Stimulated activated CD8-positive, alpha-beta memory T cell treated with anti-CD3 and anti-CD28 coated beads, Interleukin-15, amount 100 ng/mL, for 24 hours (primary cell): ENCODE data around the gene HNRNPM.
"Not testable (repeated sequence)": the region's sequence is repeated elsewhere in the genome, so short reads cannot be mapped to it uniquely, and the experiment has no call there.

Source experiments
- DNase-seq: peaks from one replicate; pipeline ENCODE4 v3.0.0-alpha.2; 2020; ENCODE audit warnings: low read depth

HNRNPM gene, protein sequence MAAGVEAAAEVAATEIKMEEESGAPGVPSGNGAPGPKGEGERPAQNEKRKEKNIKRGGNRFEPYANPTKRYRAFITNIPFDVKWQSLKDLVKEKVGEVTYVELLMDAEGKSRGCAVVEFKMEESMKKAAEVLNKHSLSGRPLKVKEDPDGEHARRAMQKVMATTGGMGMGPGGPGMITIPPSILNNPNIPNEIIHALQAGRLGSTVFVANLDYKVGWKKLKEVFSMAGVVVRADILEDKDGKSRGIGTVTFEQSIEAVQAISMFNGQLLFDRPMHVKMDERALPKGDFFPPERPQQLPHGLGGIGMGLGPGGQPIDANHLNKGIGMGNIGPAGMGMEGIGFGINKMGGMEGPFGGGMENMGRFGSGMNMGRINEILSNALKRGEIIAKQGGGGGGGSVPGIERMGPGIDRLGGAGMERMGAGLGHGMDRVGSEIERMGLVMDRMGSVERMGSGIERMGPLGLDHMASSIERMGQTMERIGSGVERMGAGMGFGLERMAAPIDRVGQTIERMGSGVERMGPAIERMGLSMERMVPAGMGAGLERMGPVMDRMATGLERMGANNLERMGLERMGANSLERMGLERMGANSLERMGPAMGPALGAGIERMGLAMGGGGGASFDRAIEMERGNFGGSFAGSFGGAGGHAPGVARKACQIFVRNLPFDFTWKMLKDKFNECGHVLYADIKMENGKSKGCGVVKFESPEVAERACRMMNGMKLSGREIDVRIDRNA

DNA sequence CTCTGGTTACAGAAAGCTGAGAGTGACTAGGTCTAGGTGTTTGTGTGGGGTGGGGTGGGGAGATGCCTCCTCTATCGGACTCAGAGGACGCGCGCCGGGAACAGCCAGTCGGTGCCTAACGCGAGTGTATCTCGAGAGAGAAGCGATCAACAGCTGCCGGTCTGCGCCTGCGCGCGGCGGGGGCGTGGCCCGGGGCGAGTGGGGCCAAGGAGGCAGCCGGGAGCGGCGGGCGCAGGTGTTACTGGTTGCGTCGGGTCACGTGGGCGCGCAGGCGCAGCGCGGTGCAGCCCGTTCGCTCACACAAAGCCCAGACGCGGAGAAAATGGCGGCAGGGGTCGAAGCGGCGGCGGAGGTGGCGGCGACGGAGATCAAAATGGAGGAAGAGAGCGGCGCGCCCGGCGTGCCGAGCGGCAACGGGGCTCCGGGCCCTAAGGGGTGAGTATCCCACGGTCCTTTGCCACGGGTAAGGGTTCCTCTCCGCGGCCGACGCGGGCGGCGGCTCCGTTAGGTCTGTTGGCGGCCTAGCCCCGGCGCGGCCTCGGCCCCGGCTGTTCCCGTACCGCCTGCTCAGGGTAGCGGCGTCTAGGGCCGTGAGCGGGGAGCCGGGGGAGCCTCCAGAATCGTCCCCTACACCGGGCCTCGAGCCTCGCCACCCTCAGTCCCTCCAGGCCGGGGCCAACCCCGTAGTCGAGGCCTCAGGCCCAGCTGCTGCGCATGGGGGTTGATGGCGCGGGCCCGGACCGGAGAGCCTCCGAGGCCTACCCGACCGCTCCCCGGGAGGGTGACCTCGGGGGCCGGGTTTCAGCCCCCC is at the start of gene HNRNPM:
Gene HNRNPM (plus strand): TSS at position 299 of the 811 bp plus-strand sequence. CDS start 24 bp downstream, at position 323.
- peak; percentile 100 for DNase-seq

DNA sequence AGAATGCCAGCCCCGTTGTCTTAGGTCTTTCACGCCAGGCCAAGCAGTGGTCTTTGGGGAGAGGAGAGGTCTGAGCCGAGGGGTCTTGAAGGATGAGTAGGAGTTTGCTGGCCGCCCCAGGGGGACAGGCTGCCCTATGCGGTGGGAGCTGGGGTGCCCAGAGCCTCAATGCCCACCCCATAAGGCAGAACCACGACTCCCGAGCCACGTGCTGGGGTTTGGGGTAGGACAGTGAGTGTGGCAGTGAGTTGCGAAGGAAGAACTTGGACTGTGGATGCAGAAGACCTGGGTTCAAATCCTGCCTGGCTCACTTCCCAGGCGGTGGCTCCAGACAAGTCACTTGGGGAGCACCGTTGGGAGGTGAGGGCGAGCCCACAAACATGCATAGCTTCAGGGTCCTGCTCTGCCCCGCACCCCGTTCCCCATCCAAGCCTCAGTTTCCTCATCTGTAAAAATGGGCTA is 49.1 kb upstream of the HNRNPM start:
- no peak for DNase-seq

DNA sequence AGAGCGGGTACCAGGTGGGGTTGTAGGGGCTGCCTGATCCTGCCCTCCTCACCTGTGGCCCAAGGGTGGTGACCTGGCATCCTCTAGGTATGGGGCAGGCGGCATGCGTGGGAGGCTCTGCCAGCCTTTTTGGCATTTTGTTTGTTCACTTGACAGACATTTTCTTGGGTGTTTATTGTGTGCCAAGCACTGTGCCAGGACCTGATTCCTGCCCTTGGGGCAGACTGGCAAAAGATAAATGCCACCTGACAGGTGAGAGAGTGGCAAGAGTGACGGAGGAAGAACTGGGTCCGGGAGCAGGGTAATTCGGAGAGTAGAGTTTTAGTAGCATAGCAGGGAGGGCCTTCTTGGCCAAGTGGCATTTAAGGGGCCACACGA is 48.6 kb upstream of the HNRNPM start:
- DNase-seq, result no peak

DNA sequence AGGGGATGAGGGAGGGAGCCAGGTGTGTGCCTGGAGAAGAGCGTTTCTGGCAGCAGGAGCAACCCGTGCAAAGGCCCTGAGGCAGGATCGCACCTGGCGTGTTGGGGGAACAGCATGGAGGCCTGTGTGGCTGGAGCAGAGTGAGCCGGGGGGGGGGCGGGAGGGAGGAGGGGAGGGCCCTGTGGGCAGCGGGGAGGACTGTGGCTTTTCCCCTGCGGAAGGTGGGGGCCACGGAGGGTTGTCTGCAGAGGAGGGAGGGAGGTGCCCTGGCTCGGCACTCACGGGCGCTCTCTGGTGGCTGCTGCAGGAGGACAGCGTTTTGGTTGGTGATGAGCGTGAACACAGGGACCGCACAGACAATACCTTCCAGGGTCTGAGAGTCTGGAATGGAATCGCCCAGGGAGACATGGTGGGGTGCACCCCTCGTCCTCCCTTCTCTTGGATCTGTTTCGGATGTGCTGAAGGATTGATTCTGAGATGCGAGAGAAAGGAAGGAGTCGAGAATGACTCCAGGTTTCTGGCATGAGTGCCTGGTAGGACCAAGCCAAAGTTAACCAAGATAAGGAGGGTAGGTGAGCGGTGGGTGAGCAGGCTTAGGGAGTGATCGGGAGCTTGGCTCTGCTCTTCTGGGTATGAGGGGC is 48.1 kb upstream of the HNRNPM start:
- DNase-seq, result peak; percentile 38

DNA sequence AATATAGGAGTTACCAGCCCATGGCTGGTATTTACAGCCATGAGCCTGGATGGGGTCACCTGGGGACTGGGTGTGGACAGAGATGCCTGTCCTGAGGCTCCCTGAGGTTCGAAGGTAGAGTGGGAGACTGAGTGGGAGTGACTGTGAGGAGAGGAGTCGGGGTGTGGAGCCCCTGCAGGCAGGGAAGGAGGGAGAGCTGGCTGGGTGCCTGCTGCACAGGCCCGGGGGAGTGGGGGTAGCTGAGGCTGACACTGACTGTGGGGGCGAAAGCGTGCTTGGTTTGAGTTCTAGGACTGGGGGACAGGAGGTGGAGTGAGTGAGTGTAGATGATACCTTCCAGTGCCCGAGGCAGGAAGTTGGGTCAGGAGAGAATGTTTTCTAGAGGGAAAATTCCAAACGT is 47.5 kb upstream of the HNRNPM start:
- DNase-seq, result no peak

DNA sequence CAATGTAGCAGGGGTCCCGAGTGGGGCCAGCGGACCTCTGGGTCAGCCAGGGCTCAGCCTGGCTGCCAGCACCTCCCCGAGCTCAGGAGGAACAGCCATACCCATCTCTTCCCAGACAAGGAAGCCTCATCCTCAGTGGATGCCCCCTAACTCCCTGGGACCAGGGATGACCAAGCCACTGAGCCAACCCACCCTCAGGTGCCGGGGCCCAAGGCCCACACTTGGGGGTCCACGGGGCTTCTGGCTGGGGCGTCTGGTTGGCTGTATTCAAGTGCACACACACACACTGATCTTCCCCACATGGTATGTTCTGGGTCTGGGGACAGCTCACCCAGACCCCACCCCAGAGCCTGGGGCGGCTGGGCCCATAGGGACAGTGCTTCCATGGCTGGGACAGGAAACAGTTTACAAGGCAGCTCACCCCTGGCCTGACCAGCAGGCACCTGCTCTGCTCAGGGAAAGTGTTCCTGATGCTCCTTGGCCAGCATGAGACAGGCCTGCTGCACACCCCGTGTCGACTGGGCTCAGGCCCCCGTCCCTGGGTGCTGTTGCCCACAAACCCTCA is 46.9 kb upstream of the HNRNPM start:
- DNase-seq, result no peak

DNA sequence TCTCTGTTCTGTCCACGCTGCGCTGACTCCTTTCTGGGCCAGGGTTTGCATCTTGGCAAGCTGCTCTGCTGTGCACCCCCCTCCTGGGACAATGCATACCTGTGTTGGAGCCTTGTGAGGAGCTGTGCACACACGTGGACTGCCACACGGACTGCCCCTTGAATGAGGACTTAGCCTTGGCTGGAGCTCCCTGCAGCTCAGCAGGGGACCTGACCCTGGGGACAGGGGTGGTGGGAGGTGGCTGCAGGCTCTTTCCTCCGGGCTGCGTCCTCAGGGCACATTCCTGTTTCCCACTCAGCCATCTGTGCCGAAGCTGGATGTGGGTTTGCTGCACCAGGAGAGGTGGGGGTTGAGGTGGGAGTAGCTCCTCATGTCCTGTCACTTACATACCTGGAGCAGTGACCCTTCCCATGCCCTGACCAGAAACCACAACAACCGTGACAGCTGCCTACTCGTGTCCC is 46.4 kb upstream of the HNRNPM start:
- no peak for DNase-seq

DNA sequence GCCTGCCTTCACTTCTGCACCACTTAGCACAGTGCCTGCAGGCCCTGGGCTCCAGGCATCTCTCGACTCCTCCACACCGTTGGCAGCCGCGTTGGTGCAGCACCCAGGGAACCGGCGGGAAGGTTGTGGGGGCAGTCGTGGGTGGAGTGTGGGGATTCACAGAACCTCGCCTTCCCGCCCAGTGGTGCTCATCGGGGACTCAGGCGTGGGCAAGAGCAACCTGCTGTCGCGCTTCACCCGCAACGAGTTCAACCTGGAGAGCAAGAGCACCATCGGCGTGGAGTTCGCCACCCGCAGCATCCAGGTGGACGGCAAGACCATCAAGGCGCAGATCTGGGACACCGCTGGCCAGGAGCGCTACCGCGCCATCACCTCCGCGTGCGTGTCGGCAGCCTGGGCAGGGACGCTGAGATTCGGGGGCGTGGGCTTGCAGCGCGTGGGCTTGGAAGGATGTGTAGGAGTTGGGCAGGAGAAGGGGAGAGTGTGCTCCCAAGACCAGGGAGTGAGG is 45.0 kb upstream of the HNRNPM start:
- DNase-seq, result no peak

DNA sequence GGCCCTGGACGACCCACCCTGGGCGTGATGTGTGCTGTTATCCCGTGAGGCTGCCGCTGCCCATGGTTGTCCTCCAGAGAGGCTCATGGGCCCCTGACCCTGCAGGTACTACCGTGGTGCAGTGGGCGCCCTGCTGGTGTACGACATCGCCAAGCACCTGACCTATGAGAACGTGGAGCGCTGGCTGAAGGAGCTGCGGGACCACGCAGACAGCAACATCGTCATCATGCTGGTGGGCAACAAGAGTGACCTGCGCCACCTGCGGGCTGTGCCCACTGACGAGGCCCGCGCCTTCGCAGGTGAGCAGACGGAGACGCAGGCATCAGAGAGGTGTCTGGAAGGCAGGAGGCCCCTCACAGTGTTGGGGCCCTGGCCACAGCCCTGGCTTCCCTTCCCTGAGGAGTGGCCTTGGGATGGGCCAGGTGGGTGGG is 42.8 kb upstream of the HNRNPM start:
- no peak for DNase-seq

DNA sequence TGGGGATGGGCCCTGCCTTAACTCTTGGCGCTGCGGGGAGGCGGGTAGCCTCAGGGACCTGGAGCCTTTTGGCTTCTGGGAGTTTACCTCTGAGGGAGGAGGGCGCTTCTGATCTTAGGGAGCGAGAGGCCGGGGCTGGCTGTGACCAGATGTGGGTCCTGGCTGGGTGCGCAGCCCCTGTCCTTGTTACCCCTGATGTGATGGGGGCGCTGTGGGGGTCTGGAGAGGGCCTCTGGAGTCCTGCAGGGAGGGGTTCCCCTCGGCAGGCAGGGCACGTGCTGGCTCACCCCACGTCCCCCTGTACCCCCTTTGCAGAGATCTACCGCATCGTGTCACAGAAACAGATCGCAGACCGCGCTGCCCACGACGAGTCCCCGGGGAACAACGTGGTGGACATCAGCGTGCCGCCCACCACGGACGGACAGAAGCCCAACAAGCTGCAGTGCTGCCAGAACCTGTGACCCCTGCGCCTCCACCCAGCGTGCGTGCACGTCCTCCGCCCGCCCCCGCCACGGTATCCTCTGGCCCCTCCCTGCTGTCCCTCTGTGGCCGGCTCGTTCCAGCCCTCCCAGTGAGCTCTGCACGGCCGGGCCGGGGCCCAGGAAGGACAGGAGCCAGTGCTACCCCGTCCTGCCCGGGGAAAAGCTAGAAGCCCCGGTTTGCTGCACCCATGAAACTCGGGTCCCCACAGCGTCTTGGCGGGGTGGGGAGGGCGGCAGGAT is 41.5 kb upstream of the HNRNPM start:
- no peak for DNase-seq

DNA sequence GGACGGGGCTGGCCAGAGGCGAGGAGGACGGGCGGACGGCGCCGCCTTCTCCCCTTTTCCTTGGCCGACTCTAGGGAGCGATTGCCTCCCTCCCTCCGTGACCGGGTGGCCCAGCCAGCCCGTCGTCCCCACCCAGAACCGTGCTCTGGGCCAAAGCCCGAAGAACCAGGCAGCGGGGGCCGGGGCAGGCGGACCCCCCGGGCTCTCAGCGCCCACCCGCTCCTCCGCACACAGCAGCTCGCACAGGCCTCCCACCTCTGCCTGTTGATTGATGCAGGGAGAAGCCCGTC is 41.0 kb upstream of the HNRNPM start:
- no peak for DNase-seq

DNA sequence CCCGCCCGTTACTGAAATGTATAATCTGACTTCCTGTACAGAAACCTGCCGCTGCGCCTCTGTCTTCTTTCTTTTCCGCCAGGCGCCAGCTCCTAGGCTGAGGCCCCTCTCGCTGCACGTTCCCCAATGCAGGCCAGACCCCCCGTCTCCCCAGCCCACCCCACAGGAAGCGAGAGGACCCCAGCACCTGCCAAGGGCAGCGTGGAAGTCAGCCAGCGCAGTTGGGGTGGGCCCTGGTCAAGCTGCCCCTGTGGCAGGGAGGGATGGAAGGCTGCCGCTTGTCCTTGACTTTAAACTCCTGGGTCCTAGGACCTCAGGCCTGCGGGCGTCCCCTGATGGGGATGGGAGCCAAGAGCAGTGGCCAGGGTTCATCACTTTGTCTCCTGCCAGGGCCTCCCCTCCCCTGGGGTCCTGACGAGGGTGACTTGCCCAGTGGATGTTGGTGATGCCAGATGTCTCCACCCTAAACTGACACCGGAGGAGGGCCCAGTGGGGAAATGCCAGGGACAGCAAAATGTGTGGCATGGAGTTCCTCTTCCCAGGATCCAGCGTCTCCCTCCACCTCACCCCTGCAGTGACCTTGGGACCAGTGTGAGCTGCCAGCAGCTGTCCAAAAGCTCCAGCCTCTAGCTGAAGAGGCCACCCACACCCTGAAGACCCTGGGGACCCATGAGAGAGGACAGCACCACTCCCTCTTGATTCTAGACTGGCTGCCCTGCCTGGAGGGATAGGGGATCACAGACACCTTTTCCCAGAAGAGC is 40.2 kb upstream of the HNRNPM start:
- DNase-seq, result no peak

DNA sequence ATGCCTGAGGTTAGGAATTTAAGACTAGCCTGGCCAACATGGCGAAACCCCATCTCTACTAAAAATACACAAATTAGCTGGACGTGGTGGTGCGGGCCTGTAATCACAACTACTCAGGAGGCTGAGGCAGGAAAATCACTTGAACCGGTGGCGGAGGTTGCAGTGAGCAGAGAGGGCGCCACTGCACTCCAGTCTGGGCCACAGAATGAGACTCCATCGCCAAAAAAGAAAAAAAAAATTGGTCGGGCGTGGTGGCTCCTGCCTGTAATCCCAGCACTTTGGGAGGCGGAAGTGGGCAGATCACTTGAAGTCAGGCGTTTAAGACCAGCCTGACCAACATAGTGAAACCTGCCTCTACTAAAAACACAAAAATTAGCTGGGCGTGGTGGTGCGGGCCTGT is 34.1 kb upstream of the HNRNPM start:
- DNase-seq, result not testable (repeated sequence)

DNA sequence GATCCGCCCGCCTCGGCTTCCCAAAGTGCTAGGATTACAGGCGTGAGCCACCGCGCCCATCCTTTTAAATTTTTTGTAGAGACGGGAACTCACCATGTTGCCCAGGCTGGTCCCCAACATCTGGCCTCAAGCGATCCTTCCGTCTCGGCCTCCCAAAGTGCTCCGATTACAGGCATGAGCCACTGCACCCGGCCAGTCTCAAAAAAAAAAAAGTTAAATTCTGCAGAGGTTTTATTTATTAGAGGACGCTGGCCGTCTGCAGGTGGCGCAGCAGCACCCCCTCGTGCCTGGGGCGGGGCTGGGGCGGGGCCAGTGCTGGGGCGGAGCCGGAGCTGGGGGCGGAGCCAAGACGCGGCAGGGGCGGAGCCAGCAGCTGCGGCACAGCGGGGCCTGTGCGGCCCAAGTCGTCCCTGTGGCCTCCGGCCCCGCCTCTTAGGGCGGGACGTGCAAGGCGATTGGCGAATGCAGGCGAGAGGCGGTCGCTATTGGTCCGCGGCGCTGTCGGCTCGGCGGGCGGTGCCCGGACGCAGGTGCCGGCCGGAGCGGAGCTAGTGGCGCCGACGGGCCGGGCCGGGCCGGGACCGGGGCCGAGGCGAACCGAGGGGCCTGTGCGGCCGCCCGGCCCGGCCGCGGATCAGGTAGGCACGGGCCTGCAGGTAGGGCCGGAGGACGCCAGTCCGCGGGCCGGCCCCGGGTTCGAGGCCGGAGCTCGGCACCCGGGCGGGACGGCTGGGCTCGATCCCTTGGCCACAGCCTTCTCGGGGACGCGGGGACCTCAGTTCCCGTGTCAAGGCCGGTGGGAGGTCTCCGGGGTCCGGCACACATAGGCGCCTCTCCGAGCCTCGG is 31.8 kb upstream of the HNRNPM start, which contains the start of gene MARCHF2:
Gene MARCHF2 (plus strand): TSS at position 523 of the 846 bp plus-strand sequence. CDS start 8,536 bp downstream, outside the sequence.
- DNase-seq, result peak; percentile 96

DNA sequence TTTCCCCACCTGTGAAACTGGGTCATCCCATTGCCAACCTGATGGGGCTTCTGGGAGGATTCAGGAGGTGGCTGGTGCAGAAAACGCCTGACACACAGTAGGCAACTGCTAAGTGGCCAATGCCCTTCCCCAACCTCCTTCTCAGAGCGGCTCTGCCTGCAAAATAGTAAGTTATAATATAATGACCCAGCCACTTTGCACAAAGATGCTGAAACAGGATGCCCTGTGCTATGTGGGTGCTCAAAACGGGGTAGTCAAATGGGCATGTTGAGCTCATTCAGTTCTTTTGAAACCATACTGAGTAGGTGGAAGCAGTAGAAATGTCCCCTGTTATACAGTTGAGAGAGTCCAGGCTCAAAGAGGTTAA is 31.2 kb upstream of the HNRNPM start:
- DNase-seq, result no peak

DNA sequence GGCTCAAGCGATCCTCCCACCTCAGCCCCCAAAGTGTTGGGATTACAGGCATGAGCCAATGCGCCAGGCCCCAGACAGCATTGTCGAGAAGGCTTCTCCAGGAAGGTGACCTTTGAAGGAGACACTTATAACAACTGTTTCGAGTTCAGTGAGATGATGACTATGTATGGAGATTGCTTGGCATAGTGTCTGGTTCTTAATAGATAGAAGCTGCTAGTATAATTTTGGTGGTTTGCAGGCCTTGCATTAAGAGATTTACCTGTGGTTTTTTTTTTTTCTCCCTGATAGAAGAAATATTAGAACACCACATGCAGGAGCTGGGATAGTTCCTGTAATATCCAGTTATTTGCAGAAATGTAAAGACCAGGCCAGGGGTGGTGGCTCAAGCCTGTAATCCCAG is 28.0 kb upstream of the HNRNPM start:
- DNase-seq, result no peak

DNA sequence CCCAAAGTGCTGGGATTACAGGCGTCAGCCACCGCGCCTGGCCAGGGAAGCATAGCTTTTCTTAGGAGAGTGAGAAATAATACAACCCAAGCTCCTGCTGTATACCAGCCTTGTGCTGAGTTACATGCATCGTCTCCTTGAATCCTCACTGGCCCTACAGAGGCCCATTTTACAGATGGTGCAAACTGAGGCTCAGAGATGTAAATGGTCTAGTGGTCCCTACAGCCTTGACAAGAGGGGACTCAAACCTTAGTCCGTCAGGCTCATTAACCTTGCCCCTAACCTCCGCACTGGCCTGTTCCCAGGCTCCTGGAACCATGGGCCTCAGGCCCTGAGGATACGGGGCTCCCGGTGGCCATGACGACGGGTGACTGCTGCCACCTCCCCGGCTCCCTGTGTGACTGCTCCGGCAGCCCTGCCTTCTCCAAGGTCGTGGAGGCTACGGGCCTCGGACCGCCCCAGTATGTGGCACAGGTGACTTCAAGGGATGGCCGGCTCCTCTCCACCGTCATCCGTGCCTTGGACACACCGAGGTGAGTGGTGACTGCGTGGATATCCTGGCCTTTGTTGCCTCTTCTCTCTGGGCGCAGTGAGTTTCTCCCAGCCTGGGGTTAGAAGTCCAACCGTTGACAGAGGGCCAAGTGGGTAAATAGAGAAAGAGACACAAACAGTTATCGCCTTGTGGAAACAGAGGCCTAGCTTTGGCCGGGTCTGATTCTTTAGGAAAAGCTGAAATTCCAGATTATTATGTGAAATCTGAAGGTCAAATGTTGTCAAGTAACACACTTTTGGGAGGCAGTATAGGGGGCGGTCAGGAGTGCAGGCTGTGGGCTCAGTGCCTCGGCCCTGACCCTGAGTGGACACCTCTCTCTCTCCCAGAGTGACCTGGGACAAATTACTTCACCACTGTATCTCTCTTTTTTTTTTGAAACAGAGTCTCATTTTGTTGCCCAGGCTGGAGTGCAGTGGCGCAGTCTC is 23.0 kb upstream of the HNRNPM start:
- DNase-seq, result no peak

DNA sequence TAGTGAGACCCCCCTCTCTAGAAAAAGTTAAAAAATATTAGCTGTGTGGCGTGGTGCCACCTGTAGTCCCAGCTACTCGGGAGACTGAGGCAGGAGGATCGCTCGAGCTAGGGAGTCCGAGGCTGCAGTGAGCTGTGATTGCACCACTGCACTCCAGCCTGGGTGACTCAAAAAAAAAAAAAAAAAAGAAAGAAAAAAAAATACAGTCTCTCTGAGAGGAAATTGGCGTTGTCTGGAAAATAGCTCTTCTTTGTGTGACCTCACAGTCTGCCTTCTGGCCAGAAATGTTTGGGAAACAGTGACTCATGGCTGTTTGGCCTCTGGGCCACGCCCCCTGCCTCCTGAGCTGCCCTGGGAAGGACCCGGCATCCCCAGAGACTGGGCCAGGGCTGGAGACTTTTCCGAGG is 21.0 kb upstream of the HNRNPM start:
- DNase-seq, result no peak
